ENCODE measurements around the gene LIMCH1.

DNA sequence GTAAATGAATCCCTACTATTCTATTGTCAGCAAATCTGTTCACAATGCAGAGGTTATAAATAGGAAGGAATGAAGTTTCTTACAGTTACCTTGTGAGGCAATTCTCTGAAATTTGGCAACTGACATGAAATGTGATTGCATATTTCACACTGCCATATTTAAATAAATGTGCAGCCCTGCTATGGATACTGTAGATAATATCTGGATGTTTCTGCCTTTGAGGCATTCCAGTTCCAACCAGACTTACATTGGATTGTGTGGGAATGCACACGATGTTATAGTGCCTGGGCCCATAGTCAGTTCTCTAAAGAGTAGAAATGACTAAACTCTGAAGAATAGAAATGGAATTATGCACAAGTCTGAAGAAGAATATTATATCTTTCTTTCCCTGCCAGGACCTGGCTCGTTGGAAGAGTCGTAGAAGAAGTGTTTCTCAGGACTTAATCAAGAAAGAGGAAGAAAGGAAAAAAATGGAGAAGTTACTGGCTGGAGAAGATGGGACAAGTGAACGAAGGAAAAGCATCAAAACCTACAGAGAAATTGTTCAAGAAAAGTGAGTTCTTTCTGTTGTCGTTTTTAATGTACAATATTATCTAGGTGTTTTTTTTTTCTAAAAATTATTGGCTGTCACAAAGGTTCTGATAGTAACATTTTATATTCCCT is 107.9 kb downstream of the LIMCH1 start:
- no peak for TF ChIP-seq POLR2A (IDR thresholded peaks at IDR 0.05)
- TF ChIP-seq, protein P1, sequence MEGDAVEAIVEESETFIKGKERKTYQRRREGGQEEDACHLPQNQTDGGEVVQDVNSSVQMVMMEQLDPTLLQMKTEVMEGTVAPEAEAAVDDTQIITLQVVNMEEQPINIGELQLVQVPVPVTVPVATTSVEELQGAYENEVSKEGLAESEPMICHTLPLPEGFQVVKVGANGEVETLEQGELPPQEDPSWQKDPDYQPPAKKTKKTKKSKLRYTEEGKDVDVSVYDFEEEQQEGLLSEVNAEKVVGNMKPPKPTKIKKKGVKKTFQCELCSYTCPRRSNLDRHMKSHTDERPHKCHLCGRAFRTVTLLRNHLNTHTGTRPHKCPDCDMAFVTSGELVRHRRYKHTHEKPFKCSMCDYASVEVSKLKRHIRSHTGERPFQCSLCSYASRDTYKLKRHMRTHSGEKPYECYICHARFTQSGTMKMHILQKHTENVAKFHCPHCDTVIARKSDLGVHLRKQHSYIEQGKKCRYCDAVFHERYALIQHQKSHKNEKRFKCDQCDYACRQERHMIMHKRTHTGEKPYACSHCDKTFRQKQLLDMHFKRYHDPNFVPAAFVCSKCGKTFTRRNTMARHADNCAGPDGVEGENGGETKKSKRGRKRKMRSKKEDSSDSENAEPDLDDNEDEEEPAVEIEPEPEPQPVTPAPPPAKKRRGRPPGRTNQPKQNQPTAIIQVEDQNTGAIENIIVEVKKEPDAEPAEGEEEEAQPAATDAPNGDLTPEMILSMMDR (IDR thresholded peaks at IDR 0.05) = no peak
